ENCODE data around the gene COLEC12.

COLEC12 gene

GRCh38 chr18:346600-346999, 153.9 kb downstream of the COLEC12 start:
- ATAC-seq: no peak
- TF ChIP-seq TSHZ2 (CRISPR knock-in tag; IDR thresholded peaks at IDR 0.05) (no peak), CREB5 (CRISPR knock-in tag; IDR thresholded peaks at IDR 0.05; ENCODE audit: low read depth) (no peak), PATZ1 (CRISPR knock-in tag; IDR thresholded peaks at IDR 0.05; ENCODE audit: borderline replicate concordance) (no peak), ZNF8 (CRISPR knock-in tag; IDR thresholded peaks at IDR 0.05) (no peak), GLIS3 (CRISPR knock-in tag; IDR thresholded peaks at IDR 0.05) (no peak), CSDC2 (CRISPR knock-in tag; IDR thresholded peaks at IDR 0.05) (no peak), BACH2 (CRISPR knock-in tag; IDR thresholded peaks at IDR 0.05; ENCODE audit: borderline replicate concordance) (no peak)

- no peak for ATAC-seq
- TF ChIP-seq ZC3H10 (CRISPR knock-in tag; IDR thresholded peaks at IDR 0.05): no peak
- TF ChIP-seq ZNF8 (CRISPR knock-in tag; IDR thresholded peaks at IDR 0.05): no peak
- no peak for TF ChIP-seq CSRNP3 (CRISPR knock-in tag; IDR thresholded peaks at IDR 0.05)
- TF ChIP-seq GLIS3 (CRISPR knock-in tag; IDR thresholded peaks at IDR 0.05): no peak
- no peak for TF ChIP-seq ZFP3 (CRISPR knock-in tag; IDR thresholded peaks at IDR 0.05)
- TF ChIP-seq POU6F1 (CRISPR knock-in tag; IDR thresholded peaks at IDR 0.05; ENCODE audit: borderline replicate concordance, low read depth): no peak
- no peak for TF ChIP-seq OSR1 (CRISPR knock-in tag; IDR thresholded peaks at IDR 0.05)
- TF ChIP-seq BACH2 (CRISPR knock-in tag; IDR thresholded peaks at IDR 0.05; ENCODE audit: borderline replicate concordance): no peak
- TF ChIP-seq ZFP30 (CRISPR knock-in tag; IDR thresholded peaks at IDR 0.05): no peak
- TF ChIP-seq SNAI2 (CRISPR knock-in tag; IDR thresholded peaks at IDR 0.05): no peak
- no peak for TF ChIP-seq TOX (CRISPR knock-in tag; IDR thresholded peaks at IDR 0.05; ENCODE audit: borderline replicate concordance)
- no peak for TF ChIP-seq ZNF565 (CRISPR knock-in tag; conservative IDR thresholded peaks at IDR 0.05; ENCODE audit: low read depth)
- TF ChIP-seq PATZ1 (CRISPR knock-in tag; IDR thresholded peaks at IDR 0.05; ENCODE audit: borderline replicate concordance): no peak
- TF ChIP-seq RARB (CRISPR knock-in tag; IDR thresholded peaks at IDR 0.05): no peak
- no peak for TF ChIP-seq TCF4 (CRISPR knock-in tag; IDR thresholded peaks at IDR 0.05; ENCODE audit: borderline replicate concordance)
- TF ChIP-seq ARNTL (CRISPR knock-in tag; IDR thresholded peaks at IDR 0.05; ENCODE audit: borderline replicate concordance, low read depth): no peak
- TF ChIP-seq CREB5 (CRISPR knock-in tag; IDR thresholded peaks at IDR 0.05; ENCODE audit: low read depth): no peak
Measured at GRCh38 chr18:341102-341501, 159.4 kb downstream of the COLEC12 start.

All from SK-N-SH treated with all-trans-retinoic acid at 6 μM for 48 hours (cell line).